ENCODE results near the gene ENOX2. TPM values are rescaled to one million over a fixed set of nuclear protein-coding genes. Genes with fewer than 3 reads are reported as not detected.

ENOX2 gene
- total RNA-seq, 5 donors from 2014 or later (not counting 1 experiment from before 2014, with no cell fraction given) = 10.4 to 17.1 (median 13.5) TPM

GRCh38 chrX:130725519-130725918 lies 177.5 kb downstream of the ENOX2 start:
- Mint-ChIP-seq H3K4me3 (no peak overlapping the region), H3K4me1 (no peaks in the 10 kb centered on the region), H3K36me3 (peaks cover 48% of the 10 kb centered on the region), H3K27me3 (no peaks in the 10 kb centered on the region), H3K9me3 (peaks cover 6 to 11% (median 10%) of the 10 kb centered on the region in 3 donors), H3K27ac (no peak overlapping the region)
- CTCF ChIA-PET = no interaction called here
- no peaks in the 10 kb centered on the region for H3K4me1 ChIP-seq (ENCODE audit: control insufficient read depth in 1 of 2, extremely low read depth in 1 of 2, insufficient read depth in 2 of 2, low read length in 2 of 2)
- no peak for ATAC-seq (replicated peaks in 1 of 4)
- H3K4me3 ChIP-seq (ENCODE audit: control insufficient read depth in 1 of 2, extremely low read depth in 1 of 2, low read length in 1 of 2) = no peak overlapping the region
- H3K27ac ChIP-seq (ENCODE audit: low read length) = no peak overlapping the region
- 100% methylated on average over 1 of the region's 1 CpG for WGBS (ENCODE audit: insufficient coverage)
- POLR2A ChIA-PET = no interaction called here
- peaks cover 2% of the 10 kb centered on the region for H3K9me3 ChIP-seq
- no peaks in the 10 kb centered on the region for H3K27me3 ChIP-seq (replicated peaks in 1 of 2; ENCODE audit: control insufficient read depth in 2 of 2, extremely low read depth in 1 of 2, insufficient read depth in 2 of 2, low read length in 1 of 2)
- no peaks in the 10 kb centered on the region for H3K36me3 ChIP-seq (ENCODE audit: control insufficient read depth in 2 of 2, extremely low read depth in 1 of 2, insufficient read depth in 1 of 2, low read length in 1 of 2)
- no peak for DNase-seq

GRCh38 chrX:130719413-130719812 lies 183.6 kb downstream of the ENOX2 start:
- no peak overlapping the region for H3K4me3 ChIP-seq (ENCODE audit: control insufficient read depth in 1 of 2, extremely low read depth in 1 of 2, low read length in 1 of 2)
- H3K27me3 ChIP-seq (replicated peaks in 1 of 2; ENCODE audit: control insufficient read depth in 2 of 2, extremely low read depth in 1 of 2, insufficient read depth in 2 of 2, low read length in 1 of 2) = no peaks in the 10 kb centered on the region
- no peaks in the 10 kb centered on the region for H3K36me3 ChIP-seq (ENCODE audit: control insufficient read depth in 2 of 2, extremely low read depth in 1 of 2, insufficient read depth in 1 of 2, low read length in 1 of 2)
- CTCF ChIA-PET = no interaction called here
- peaks cover 0 to 2% of the 10 kb centered on the region in 2 donors for H3K27me3 Mint-ChIP-seq
- peaks cover 17% of the 10 kb centered on the region for H3K36me3 Mint-ChIP-seq
- no peak for ATAC-seq (replicated peaks in 1 of 4)
- H3K4me1 ChIP-seq (ENCODE audit: control insufficient read depth in 1 of 2, extremely low read depth in 1 of 2, insufficient read depth in 2 of 2, low read length in 2 of 2) = no peaks in the 10 kb centered on the region
- no peak overlapping the region for H3K27ac Mint-ChIP-seq
- no peak overlapping the region for H3K4me3 Mint-ChIP-seq
- POLR2A ChIA-PET = interaction anchor here in 1 of 2 donors (0.8 kb wide), 1 partner anchor 21 kb away, joined by 3 read pairs; no protein-coding TSS in a partner anchor
- H3K9me3 Mint-ChIP-seq = no peaks in the 10 kb centered on the region
- H3K9me3 ChIP-seq = no peaks in the 10 kb centered on the region
- DNase-seq = no peak
- no peaks in the 10 kb centered on the region for H3K4me1 Mint-ChIP-seq
- no CpG with 5 or more reads among the region's 6 CpGs for WGBS (ENCODE audit: insufficient coverage)
- no peak overlapping the region for H3K27ac ChIP-seq (ENCODE audit: low read length)

GRCh38 chrX:130718137-130718536 lies 184.9 kb downstream of the ENOX2 start:
- Mint-ChIP-seq H3K36me3 (peaks cover 17% of the 10 kb centered on the region), H3K27me3 (peaks cover 0 to 3% of the 10 kb centered on the region in 2 donors), H3K27ac (no peak overlapping the region), H3K4me3 (no peak overlapping the region), H3K9me3 (no peaks in the 10 kb centered on the region), H3K4me1 (no peaks in the 10 kb centered on the region)
- Histone ChIP-seq H3K4me1 (ENCODE audit: control insufficient read depth in 1 of 2, extremely low read depth in 1 of 2, insufficient read depth in 2 of 2, low read length in 2 of 2) (no peaks in the 10 kb centered on the region), H3K9me3 (no peaks in the 10 kb centered on the region), H3K4me3 (ENCODE audit: control insufficient read depth in 1 of 2, extremely low read depth in 1 of 2, low read length in 1 of 2) (no peak overlapping the region), H3K27me3 (replicated peaks in 1 of 2; ENCODE audit: control insufficient read depth in 2 of 2, extremely low read depth in 1 of 2, insufficient read depth in 2 of 2, low read length in 1 of 2) (no peaks in the 10 kb centered on the region), H3K36me3 (ENCODE audit: control insufficient read depth in 2 of 2, extremely low read depth in 1 of 2, insufficient read depth in 1 of 2, low read length in 1 of 2) (no peaks in the 10 kb centered on the region), H3K27ac (ENCODE audit: low read length) (no peak overlapping the region)
- POLR2A ChIA-PET = no interaction called here
- 80% methylated on average over 1 of the region's 4 CpGs for WGBS (ENCODE audit: insufficient coverage)
- no peak for ATAC-seq (replicated peaks in 1 of 4)
- CTCF ChIA-PET = no interaction called here
- DNase-seq = no peak

GRCh38 chrX:130716781-130717413 lies 186.1 kb downstream of the ENOX2 start:
- peaks cover 0 to 3% of the 10 kb centered on the region in 2 donors for H3K27me3 Mint-ChIP-seq
- H3K36me3 ChIP-seq (ENCODE audit: control insufficient read depth in 2 of 2, extremely low read depth in 1 of 2, insufficient read depth in 1 of 2, low read length in 1 of 2) = no peaks in the 10 kb centered on the region
- no peaks in the 10 kb centered on the region for H3K9me3 ChIP-seq
- no peaks in the 10 kb centered on the region for H3K4me1 Mint-ChIP-seq
- ATAC-seq (replicated peaks in 1 of 4) (no peak), DNase-seq (no peak)
- CTCF ChIA-PET = no interaction called here
- H3K27ac Mint-ChIP-seq = no peak overlapping the region
- H3K4me3 ChIP-seq (ENCODE audit: control insufficient read depth in 1 of 2, extremely low read depth in 1 of 2, low read length in 1 of 2) = no peak overlapping the region
- H3K27me3 ChIP-seq (replicated peaks in 1 of 2; ENCODE audit: control insufficient read depth in 2 of 2, extremely low read depth in 1 of 2, insufficient read depth in 2 of 2, low read length in 1 of 2) = no peaks in the 10 kb centered on the region
- no CpG with 5 or more reads among the region's 2 CpGs for WGBS (ENCODE audit: insufficient coverage)
- POLR2A ChIA-PET = no interaction called here
- no peak overlapping the region for H3K4me3 Mint-ChIP-seq
- H3K9me3 Mint-ChIP-seq = no peaks in the 10 kb centered on the region
- H3K36me3 Mint-ChIP-seq = peaks cover 14% of the 10 kb centered on the region
- H3K4me1 ChIP-seq (ENCODE audit: control insufficient read depth in 1 of 2, extremely low read depth in 1 of 2, insufficient read depth in 2 of 2, low read length in 2 of 2) = no peaks in the 10 kb centered on the region
- no peak overlapping the region for H3K27ac ChIP-seq (ENCODE audit: low read length)

GRCh38 chrX:130716346-130716745 lies 186.7 kb downstream of the ENOX2 start:
- WGBS (ENCODE audit: insufficient coverage) = no CpG with 5 or more reads among the region's 3 CpGs
- H3K4me3 ChIP-seq (ENCODE audit: control insufficient read depth in 1 of 2, extremely low read depth in 1 of 2, low read length in 1 of 2) = no peak overlapping the region
- no peak overlapping the region for H3K27ac ChIP-seq (ENCODE audit: low read length)
- Mint-ChIP-seq H3K9me3 (no peaks in the 10 kb centered on the region), H3K4me3 (no peak overlapping the region), H3K27me3 (peaks cover 0 to 5% of the 10 kb centered on the region in 2 donors), H3K36me3 (peaks cover 17% of the 10 kb centered on the region), H3K27ac (no peak overlapping the region), H3K4me1 (no peaks in the 10 kb centered on the region)
- POLR2A ChIA-PET = no interaction called here
- CTCF ChIA-PET = no interaction called here
- no peaks in the 10 kb centered on the region for H3K9me3 ChIP-seq
- ATAC-seq (replicated peaks in 1 of 4) = no peak
- H3K27me3 ChIP-seq (replicated peaks in 1 of 2; ENCODE audit: control insufficient read depth in 2 of 2, extremely low read depth in 1 of 2, insufficient read depth in 2 of 2, low read length in 1 of 2) = no peaks in the 10 kb centered on the region
- no peak for DNase-seq
- H3K4me1 ChIP-seq (ENCODE audit: control insufficient read depth in 1 of 2, extremely low read depth in 1 of 2, insufficient read depth in 2 of 2, low read length in 2 of 2) = no peaks in the 10 kb centered on the region
- H3K36me3 ChIP-seq (ENCODE audit: control insufficient read depth in 2 of 2, extremely low read depth in 1 of 2, insufficient read depth in 1 of 2, low read length in 1 of 2) = no peaks in the 10 kb centered on the region

- WGBS (ENCODE audit: insufficient coverage) = 20% methylated on average over 1 of the region's 3 CpGs
- Mint-ChIP-seq H3K4me1 (no peaks in the 10 kb centered on the region), H3K27me3 (peaks cover 0 to 8% of the 10 kb centered on the region in 2 donors), H3K4me3 (no peak overlapping the region), H3K9me3 (no peaks in the 10 kb centered on the region), H3K27ac (no peak overlapping the region), H3K36me3 (peaks cover 16% of the 10 kb centered on the region)
- H3K27ac ChIP-seq (ENCODE audit: low read length) = no peak overlapping the region
- CTCF ChIA-PET = no interaction called here
- POLR2A ChIA-PET = no interaction called here
- no peak overlapping the region for H3K4me3 ChIP-seq (ENCODE audit: control insufficient read depth in 1 of 2, extremely low read depth in 1 of 2, low read length in 1 of 2)
- no peak for DNase-seq
- H3K4me1 ChIP-seq (ENCODE audit: control insufficient read depth in 1 of 2, extremely low read depth in 1 of 2, insufficient read depth in 2 of 2, low read length in 2 of 2) = no peaks in the 10 kb centered on the region
- H3K9me3 ChIP-seq = no peaks in the 10 kb centered on the region
- H3K36me3 ChIP-seq (ENCODE audit: control insufficient read depth in 2 of 2, extremely low read depth in 1 of 2, insufficient read depth in 1 of 2, low read length in 1 of 2) = no peaks in the 10 kb centered on the region
- ATAC-seq (replicated peaks in 1 of 4) = no peak
- no peaks in the 10 kb centered on the region for H3K27me3 ChIP-seq (replicated peaks in 1 of 2; ENCODE audit: control insufficient read depth in 2 of 2, extremely low read depth in 1 of 2, insufficient read depth in 2 of 2, low read length in 1 of 2)
Measured at GRCh38 chrX:130715299-130715698, 187.7 kb downstream of the ENOX2 start.

GRCh38 chrX:130714665-130715064 lies 188.3 kb downstream of the ENOX2 start:
- Histone ChIP-seq H3K36me3 (ENCODE audit: control insufficient read depth in 2 of 2, extremely low read depth in 1 of 2, insufficient read depth in 1 of 2, low read length in 1 of 2) (no peaks in the 10 kb centered on the region), H3K27me3 (replicated peaks in 1 of 2; ENCODE audit: control insufficient read depth in 2 of 2, extremely low read depth in 1 of 2, insufficient read depth in 2 of 2, low read length in 1 of 2) (no peaks in the 10 kb centered on the region), H3K27ac (ENCODE audit: low read length) (no peak overlapping the region), H3K4me1 (ENCODE audit: control insufficient read depth in 1 of 2, extremely low read depth in 1 of 2, insufficient read depth in 2 of 2, low read length in 2 of 2) (no peaks in the 10 kb centered on the region), H3K9me3 (no peaks in the 10 kb centered on the region), H3K4me3 (ENCODE audit: control insufficient read depth in 1 of 2, extremely low read depth in 1 of 2, low read length in 1 of 2) (no peak overlapping the region)
- WGBS (ENCODE audit: insufficient coverage) = no CpG with 5 or more reads among the region's 2 CpGs
- Mint-ChIP-seq H3K27me3 (peaks cover 0 to 8% of the 10 kb centered on the region in 2 donors), H3K27ac (no peak overlapping the region), H3K4me3 (no peak overlapping the region), H3K9me3 (no peaks in the 10 kb centered on the region), H3K36me3 (peaks cover 16% of the 10 kb centered on the region), H3K4me1 (no peaks in the 10 kb centered on the region)
- POLR2A ChIA-PET = no interaction called here
- no peak for DNase-seq
- no peak for ATAC-seq (replicated peaks in 1 of 4)
- CTCF ChIA-PET = no interaction called here

Data from T-cell (primary cell).